Peyer's patch (tissue), 4 donors: ENCODE results near the gene NBL1. TPM values are rescaled to one million over a fixed set of nuclear protein-coding genes. Genes with fewer than 3 reads are reported as not detected.

Experiments
- DNase-seq, 3 donors: peaks; one replicate each; pipeline ENCODE4 v3.0.0-alpha.2; 2017 to 2019
- H3K27ac ChIP-seq, 4 donors: fragments of 200-600 bp; sonication (generic); one replicate each; pipeline ENCODE4 v1.5.1; 2016 to 2019
- H3K27me3 ChIP-seq, 2 donors: fragments of 200-600 bp; sonication (generic); one replicate each; pipeline ENCODE4 v1.5.1; 2019
- H3K36me3 ChIP-seq, 3 donors: fragments of 200-600 bp; sonication (generic); one replicate each; pipeline ENCODE4 v1.5.1; 2016 to 2019
- H3K4me1 ChIP-seq, 4 donors: fragments of 200-600 bp; sonication (generic); one replicate each; pipeline ENCODE4 v1.5.1; 2016 to 2019
- H3K4me3 ChIP-seq, 4 donors: fragments of 200-600 bp; sonication (generic); 1 replicate in 3 of 4; 2 replicates in 1 of 4; pipeline ENCODE4 v1.5.1; 2016 to 2019; ENCODE audit warnings: mild to moderate bottlenecking in 1 of 4
- H3K9me3 ChIP-seq, 4 donors: fragments of 200-600 bp; sonication (generic); one replicate each; pipeline ENCODE4 v1.5.1; 2016 to 2019; ENCODE audit warnings: mild to moderate bottlenecking in 1 of 4
- CTCF ChIP-seq, 6 experiments: fragments of 450-650 bp in 4 of 6; fragments of 200-600 bp in 2 of 6; sonication (generic) in 1 of 6; IDR thresholded peaks; one replicate each; pipeline ENCODE4 v1.5.1; 2017 to 2019; ENCODE audit warnings: antibody characterized with exemption in 6 of 6, mild to moderate bottlenecking in 3 of 6, moderate library complexity in 1 of 6
- POLR2A ChIP-seq, 2 donors: fragments of 450-650 bp; IDR thresholded peaks; one replicate each; pipeline ENCODE4 v1.5.1; 2017; ENCODE audit warnings: antibody characterized with exemption in 2 of 2, mild to moderate bottlenecking in 2 of 2, moderate library complexity in 2 of 2
- total RNA-seq, 4 donors: library from RNA; depleted of rRNA; stranded (reverse); fragments of >200 nt; gene quantifications; one replicate each; pipeline ENCODE4 v1.1.0, GENCODE V29; 2016

The NBL1 gene
- total RNA-seq, 4 donors from 2014 or later, result 187 to 348 (median 289) TPM

GRCh38 chr1:19655718-19656080 is 11.6 kb downstream of the NBL1 start:
- H3K36me3 ChIP-seq, result peaks cover 0 to 44% (median 0%) of the 10 kb centered on the region in 3 donors
- DNase-seq, result no peak
- H3K4me1 ChIP-seq, result peaks cover 0 to 51% (median 6%) of the 10 kb centered on the region in 4 donors
- peak overlapping the region in 2 of 4 donors; percentile 24 to 71 for H3K27ac ChIP-seq
- no peak overlapping the region for H3K4me3 ChIP-seq
- no peak for TF ChIP-seq POLR2A (IDR thresholded peaks at IDR 0.05)
- TF ChIP-seq CTCF (IDR thresholded peaks at IDR 0.05), result no peak
- no peaks in the 10 kb centered on the region for H3K27me3 ChIP-seq
- no peaks in the 10 kb centered on the region for H3K9me3 ChIP-seq

DNA sequence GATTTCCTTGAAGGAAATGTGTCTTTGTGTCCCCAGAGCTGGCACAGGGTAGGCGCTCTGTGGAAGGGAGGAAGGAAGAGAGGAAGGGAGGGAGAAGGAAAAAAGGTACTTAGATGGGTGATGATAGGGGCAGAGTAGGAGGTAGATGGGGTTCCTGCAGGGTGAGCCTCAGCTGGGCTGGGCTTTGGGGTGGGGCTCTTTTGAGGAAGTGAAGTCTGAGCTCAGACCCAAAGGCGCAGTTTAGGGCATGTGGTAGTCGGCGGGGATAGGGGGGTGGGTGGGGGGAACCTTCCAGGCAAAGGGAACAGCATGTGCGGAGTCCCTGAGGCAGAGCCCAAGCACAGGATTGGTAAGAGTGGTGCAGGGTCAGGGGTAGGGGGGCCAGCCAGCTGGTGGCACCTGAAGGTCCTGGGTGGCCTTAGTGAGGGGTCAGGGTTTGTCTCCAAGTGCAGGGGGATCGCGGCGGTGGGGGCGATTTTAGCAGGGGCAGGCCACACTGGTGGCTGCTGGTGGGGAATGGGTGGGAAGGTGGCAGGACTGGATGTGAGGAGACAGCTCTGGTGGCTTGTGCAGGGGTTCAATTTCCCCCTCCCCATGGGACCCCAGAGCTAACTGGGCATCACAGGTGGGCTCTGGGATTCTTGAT is 12.1 kb downstream of the NBL1 start:
- H3K4me3 ChIP-seq, result no peak overlapping the region
- peaks cover 0 to 44% (median 0%) of the 10 kb centered on the region in 3 donors for H3K36me3 ChIP-seq
- H3K27ac ChIP-seq, result peak overlapping the region in 2 of 4 donors; percentile 24 to 71
- no peak for TF ChIP-seq POLR2A (IDR thresholded peaks at IDR 0.05)
- no peak for TF ChIP-seq CTCF (IDR thresholded peaks at IDR 0.05)
- H3K4me1 ChIP-seq, result peaks cover 0 to 47% (median under 1%) of the 10 kb centered on the region in 4 donors
- H3K27me3 ChIP-seq, result no peaks in the 10 kb centered on the region
- H3K9me3 ChIP-seq, result no peaks in the 10 kb centered on the region
- peak in 1 of 3 donors; percentile 48 for DNase-seq

- TF ChIP-seq CTCF (IDR thresholded peaks at IDR 0.05) (no peak), POLR2A (IDR thresholded peaks at IDR 0.05) (no peak)
- H3K4me3 ChIP-seq, result no peak overlapping the region
- no peaks in the 10 kb centered on the region for H3K27me3 ChIP-seq
- no peak overlapping the region for H3K27ac ChIP-seq
- H3K9me3 ChIP-seq, result no peaks in the 10 kb centered on the region
- H3K4me1 ChIP-seq, result peaks cover 0 to 46% (median 0%) of the 10 kb centered on the region in 4 donors
- no peak for DNase-seq
- peaks cover 0 to 44% (median 0%) of the 10 kb centered on the region in 3 donors for H3K36me3 ChIP-seq
These were observed 12.8 kb downstream of the NBL1 start for GRCh38 chr1:19656780-19657466.

GRCh38 chr1:19657511-19657910 is 13.4 kb downstream of the NBL1 start:
- Histone ChIP-seq H3K27ac (no peak overlapping the region), H3K36me3 (peaks cover 0 to 44% (median 0%) of the 10 kb centered on the region in 3 donors)

GRCh38 chr1:19658186-19658585 is 14.1 kb downstream of the NBL1 start:
- no peak for TF ChIP-seq POLR2A (IDR thresholded peaks at IDR 0.05)
- no peak for TF ChIP-seq CTCF (IDR thresholded peaks at IDR 0.05)
- no peaks in the 10 kb centered on the region for H3K9me3 ChIP-seq
- DNase-seq, result peak in 1 of 3 donors; percentile 49
- H3K27me3 ChIP-seq, result no peaks in the 10 kb centered on the region
- peaks cover 0 to 38% (median 0%) of the 10 kb centered on the region in 4 donors for H3K4me1 ChIP-seq
- H3K36me3 ChIP-seq, result peaks cover 0 to 44% (median 0%) of the 10 kb centered on the region in 3 donors
- no peak overlapping the region for H3K27ac ChIP-seq
- H3K4me3 ChIP-seq, result no peak overlapping the region

More at GRCh38 chr1:19657511-19657910, 13.4 kb downstream of the NBL1 start:
- Histone ChIP-seq H3K4me1 (peaks cover 0 to 40% (median 0%) of the 10 kb centered on the region in 4 donors), H3K27me3 (no peaks in the 10 kb centered on the region), H3K9me3 (no peaks in the 10 kb centered on the region), H3K4me3 (no peak overlapping the region)
- no peak for DNase-seq
- no peak for TF ChIP-seq CTCF (IDR thresholded peaks at IDR 0.05)
- no peak for TF ChIP-seq POLR2A (IDR thresholded peaks at IDR 0.05)
